HepG2 (cell line): ENCODE results near the gene HSD17B8. TPM values are rescaled to one million over a fixed set of nuclear protein-coding genes. Genes with fewer than 3 reads are reported as not detected.

ENCODE experiments used
- AKAP8 ChIP-seq: sonication (generic); formaldehyde crosslinking; IDR thresholded peaks from 2 replicates; pipeline ENCODE4 v1.5.1; 2020; ENCODE audit warnings: mild to moderate bottlenecking, missing genetic modification reagents
- ATF2 ChIP-seq: sonication (generic); formaldehyde crosslinking; IDR thresholded peaks from 2 replicates; pipeline ENCODE4 v1.4.0; 2020; ENCODE audit warnings: missing genetic modification reagents
- DMAP1 ChIP-seq: IDR thresholded peaks from 2 replicates; pipeline ENCODE4 v1.6.1; 2016
- GZF1 ChIP-seq: sonication (generic); formaldehyde crosslinking; IDR thresholded peaks from 2 replicates; pipeline ENCODE4 v1.5.1; 2020; ENCODE audit warnings: mild to moderate bottlenecking, missing genetic modification reagents
- PTBP1 ChIP-seq: fragments of 200-400 bp; formaldehyde crosslinking; IDR thresholded peaks from 2 replicates; pipeline ENCODE4 v1.6.1; 2018; ENCODE audit warnings: low read length, low read depth; ENCODE audit not compliant: poor library complexity, severe bottlenecking
- SOX6 ChIP-seq, 2 experiments: fragments of 450-650 bp in 1 of 2; sonication (generic) in 1 of 2; formaldehyde crosslinking in 1 of 2; IDR thresholded peaks; 2 replicates each; pipeline versions ENCODE4 v1.4.0 to v1.6.1; 2017 to 2020; ENCODE audit warnings: antibody characterized with exemption in 1 of 2, mild to moderate bottlenecking in 1 of 2, missing genetic modification reagents in 1 of 2
- THAP11 ChIP-seq: IDR thresholded peaks from 2 replicates; pipeline ENCODE4 v1.6.1; 2016; ENCODE audit warnings: missing biosample characterization, missing genetic modification reagents
- ZFP36L1 ChIP-seq: sonication (generic); formaldehyde crosslinking; IDR thresholded peaks from 2 replicates; pipeline ENCODE4 v1.8.0; 2022; ENCODE audit warnings: mild to moderate bottlenecking, missing genetic modification reagents, moderate library complexity
- ZFP36L2 ChIP-seq: sonication (generic); formaldehyde crosslinking; IDR thresholded peaks from 2 replicates; pipeline ENCODE4 v1.4.0; 2020; ENCODE audit warnings: missing genetic modification reagents
- ZNF17 ChIP-seq: sonication (generic); formaldehyde crosslinking; IDR thresholded peaks from 2 replicates; pipeline ENCODE4 v1.5.0; 2020; ENCODE audit warnings: mild to moderate bottlenecking, missing genetic modification reagents
- ZNF513 ChIP-seq: sonication (generic); formaldehyde crosslinking; conservative IDR thresholded peaks from 2 replicates; pipeline ENCODE4 v1.5.0; 2020; ENCODE audit warnings: missing genetic modification reagents
- ZNF749 ChIP-seq: sonication (generic); formaldehyde crosslinking; IDR thresholded peaks from 2 replicates; pipeline ENCODE4 v1.8.0; 2022; ENCODE audit warnings: mild to moderate bottlenecking, missing genetic modification reagents, moderate library complexity, borderline replicate concordance
- polyA plus RNA-seq, 8 experiments: library from polyadenylated mRNA; depleted of rRNA in 3 of 8; stranded (reverse) in 7 of 8; unstranded in 1 of 8; fragments of >200 nt; fragmentation: Illumina TruSeq in 4 of 8; extraction: Trizol in 4 of 8; gene quantifications; 2 replicates each; pipeline versions ENCODE4 v1.2.1 to v1.2.3, GENCODE V29; 2011 to 2016; ENCODE audit warnings: low read depth in 4 of 8, missing spikeins in 1 of 8, mixed read lengths in 1 of 8; ENCODE audit not compliant: insufficient read depth in 1 of 8
- total RNA-seq, 5 experiments: library from RNA; depleted of rRNA; stranded (reverse); fragments of >200 nt; fragmentation: Illumina TruSeq; extraction: Trizol; gene quantifications; 2 replicates each; pipeline ENCODE4 v1.2.3, GENCODE V29; 2016; ENCODE audit warnings: low read depth in 1 of 5
- TF ChIP-seq, protein P1 (sequence below), 2 experiments: fragments of 450-650 bp in 1 of 2; sonication (generic) in 1 of 2; formaldehyde crosslinking in 1 of 2; IDR thresholded peaks; 2 replicates each; pipeline versions ENCODE4 v1.6.1 to v1.8.0; 2016 to 2022; ENCODE audit warnings: antibody characterized with exemption in 1 of 2, mild to moderate bottlenecking in 1 of 2, missing genetic modification reagents in 1 of 2
- TF ChIP-seq, protein P2 (sequence below): IDR thresholded peaks from 2 replicates; pipeline ENCODE4 v1.6.1; 2016; ENCODE audit warnings: missing biosample characterization, missing genetic modification reagents, low read depth

Gene HSD17B8
- total and polyA plus RNA-seq, 2 of the 13 experiments (the other 11 are each of a cell fraction or from before 2014, with no cell fraction given), result 12.6 to 20.1 TPM

GRCh38 chr6:33208091-33208967 is 3.9 kb downstream of the HSD17B8 start, which contains the start of gene RING1 (continued):
- TF ChIP-seq THAP11 (peak; percentile 88), PTBP1 (no peak), AKAP8 (CRISPR knock-in tag) (0 out of 2 replicates have a peak, but pooled peaks have one; percentile 87), ZFP36L1 (0 out of 2 replicates have a peak, but pooled peaks have one; percentile 86), SOX6 (IDR thresholded peaks at IDR 0.05) (no peak), SOX6 (CRISPR knock-in tag; IDR thresholded peaks at IDR 0.05) (peak; percentile 58; the same call in 1 of the 2 replicates), ZNF749 (CRISPR knock-in tag) (peak; percentile 89), ATF2 (peak; percentile 95), GZF1 (CRISPR knock-in tag) (peak; percentile 61; the same call in 1 of the 2 replicates), ZNF513 (no peak), ZFP36L2 (CRISPR knock-in tag) (no peak), ZNF17 (no peak), DMAP1 (CRISPR knock-in tag) (peak; percentile 91)
- TF ChIP-seq, protein P1, sequence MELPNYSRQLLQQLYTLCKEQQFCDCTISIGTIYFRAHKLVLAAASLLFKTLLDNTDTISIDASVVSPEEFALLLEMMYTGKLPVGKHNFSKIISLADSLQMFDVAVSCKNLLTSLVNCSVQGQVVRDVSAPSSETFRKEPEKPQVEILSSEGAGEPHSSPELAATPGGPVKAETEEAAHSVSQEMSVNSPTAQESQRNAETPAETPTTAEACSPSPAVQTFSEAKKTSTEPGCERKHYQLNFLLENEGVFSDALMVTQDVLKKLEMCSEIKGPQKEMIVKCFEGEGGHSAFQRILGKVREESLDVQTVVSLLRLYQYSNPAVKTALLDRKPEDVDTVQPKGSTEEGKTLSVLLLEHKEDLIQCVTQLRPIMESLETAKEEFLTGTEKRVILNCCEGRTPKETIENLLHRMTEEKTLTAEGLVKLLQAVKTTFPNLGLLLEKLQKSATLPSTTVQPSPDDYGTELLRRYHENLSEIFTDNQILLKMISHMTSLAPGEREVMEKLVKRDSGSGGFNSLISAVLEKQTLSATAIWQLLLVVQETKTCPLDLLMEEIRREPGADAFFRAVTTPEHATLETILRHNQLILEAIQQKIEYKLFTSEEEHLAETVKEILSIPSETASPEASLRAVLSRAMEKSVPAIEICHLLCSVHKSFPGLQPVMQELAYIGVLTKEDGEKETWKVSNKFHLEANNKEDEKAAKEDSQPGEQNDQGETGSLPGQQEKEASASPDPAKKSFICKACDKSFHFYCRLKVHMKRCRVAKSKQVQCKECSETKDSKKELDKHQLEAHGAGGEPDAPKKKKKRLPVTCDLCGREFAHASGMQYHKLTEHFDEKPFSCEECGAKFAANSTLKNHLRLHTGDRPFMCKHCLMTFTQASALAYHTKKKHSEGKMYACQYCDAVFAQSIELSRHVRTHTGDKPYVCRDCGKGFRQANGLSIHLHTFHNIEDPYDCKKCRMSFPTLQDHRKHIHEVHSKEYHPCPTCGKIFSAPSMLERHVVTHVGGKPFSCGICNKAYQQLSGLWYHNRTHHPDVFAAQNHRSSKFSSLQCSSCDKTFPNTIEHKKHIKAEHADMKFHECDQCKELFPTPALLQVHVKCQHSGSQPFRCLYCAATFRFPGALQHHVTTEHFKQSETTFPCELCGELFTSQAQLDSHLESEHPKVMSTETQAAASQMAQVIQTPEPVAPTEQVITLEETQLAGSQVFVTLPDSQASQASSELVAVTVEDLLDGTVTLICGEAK (IDR thresholded peaks at IDR 0.05), result no peak
- TF ChIP-seq, protein P1 (CRISPR knock-in tag; IDR thresholded peaks at IDR 0.05), result peak; percentile 80; the same call in 1 of the 2 replicates
- TF ChIP-seq, protein P2, sequence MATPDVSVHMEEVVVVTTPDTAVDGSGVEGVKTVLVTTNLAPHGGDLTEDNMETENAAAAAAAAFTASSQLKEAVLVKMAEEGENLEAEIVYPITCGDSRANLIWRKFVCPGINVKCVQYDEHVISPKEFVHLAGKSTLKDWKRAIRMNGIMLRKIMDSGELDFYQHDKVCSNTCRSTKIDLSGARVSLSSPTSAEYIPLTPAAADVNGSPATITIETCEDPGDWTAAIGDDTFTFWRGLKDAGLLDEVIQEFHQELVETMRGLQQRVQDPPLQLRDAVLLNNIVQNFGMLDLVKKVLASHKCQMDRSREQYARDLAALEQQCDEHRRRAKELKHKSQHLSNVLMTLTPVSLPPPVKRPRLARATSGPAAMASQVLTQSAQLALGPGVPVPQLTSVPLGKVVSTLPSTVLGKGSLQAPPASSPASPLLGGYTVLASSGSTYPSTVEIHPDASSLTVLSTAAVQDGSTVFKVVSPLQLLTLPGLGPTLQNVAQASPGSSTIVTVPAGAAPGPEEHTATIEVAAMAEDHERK (CRISPR knock-in tag), result peak; percentile 45; the same call in 1 of the 2 replicates
